GM19025 (cell line): ENCODE measurements around the gene FGFRL1.
"Not testable (repeated sequence)": the region's sequence is repeated elsewhere in the genome, so short reads cannot be mapped to it uniquely, and the experiment has no call there.

Source experiments
- ATAC-seq: cut with Tn5 transposase; IDR thresholded peaks from one replicate; pipeline ENCODE4 v1.9.1; 2021; ENCODE audit warnings: mild to moderate bottlenecking, low read depth, moderate library complexity; ENCODE audit not compliant: unreplicated experiment

FGFRL1 gene

DNA sequence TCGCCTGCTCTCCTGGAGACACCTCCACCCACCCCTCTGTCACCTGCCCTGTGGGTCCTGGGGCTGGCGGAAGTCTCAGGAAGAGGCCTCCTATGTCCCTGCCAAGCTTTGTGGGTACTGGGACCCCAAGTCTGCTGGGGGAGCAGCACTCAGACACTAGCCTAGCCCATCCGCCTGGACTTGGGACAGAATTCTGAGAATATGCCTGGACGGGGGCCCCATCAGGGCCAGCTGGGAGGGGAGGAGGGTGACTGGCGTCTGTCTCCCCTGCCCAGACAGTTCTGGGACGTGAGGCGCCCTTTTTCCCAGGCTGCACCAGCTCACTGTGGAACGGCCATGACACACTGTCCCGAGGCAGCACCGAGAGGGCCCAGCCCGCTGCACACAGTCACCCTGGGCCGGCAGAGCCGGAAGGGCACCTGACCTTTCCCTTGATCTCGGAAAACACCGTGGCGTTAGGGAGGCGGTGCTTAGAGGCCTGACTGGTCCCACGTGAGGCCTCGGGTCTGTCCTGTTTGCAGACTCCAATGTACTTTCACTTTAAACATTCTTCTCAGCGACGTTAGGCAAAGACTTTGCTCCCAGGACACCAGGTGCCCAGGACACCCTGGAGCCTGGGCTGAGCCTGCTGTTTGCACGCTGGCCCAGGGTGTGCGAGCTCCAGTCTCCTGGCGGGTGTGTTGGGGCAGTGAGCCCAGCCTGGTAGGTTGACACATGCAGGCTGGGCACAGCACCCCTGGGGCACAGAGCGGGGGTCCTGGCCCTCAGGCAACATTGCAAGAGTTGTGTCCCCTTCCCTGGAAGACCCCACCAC is 18.9 kb upstream of the FGFRL1 start:
- peak; percentile 63 for ATAC-seq

DNA sequence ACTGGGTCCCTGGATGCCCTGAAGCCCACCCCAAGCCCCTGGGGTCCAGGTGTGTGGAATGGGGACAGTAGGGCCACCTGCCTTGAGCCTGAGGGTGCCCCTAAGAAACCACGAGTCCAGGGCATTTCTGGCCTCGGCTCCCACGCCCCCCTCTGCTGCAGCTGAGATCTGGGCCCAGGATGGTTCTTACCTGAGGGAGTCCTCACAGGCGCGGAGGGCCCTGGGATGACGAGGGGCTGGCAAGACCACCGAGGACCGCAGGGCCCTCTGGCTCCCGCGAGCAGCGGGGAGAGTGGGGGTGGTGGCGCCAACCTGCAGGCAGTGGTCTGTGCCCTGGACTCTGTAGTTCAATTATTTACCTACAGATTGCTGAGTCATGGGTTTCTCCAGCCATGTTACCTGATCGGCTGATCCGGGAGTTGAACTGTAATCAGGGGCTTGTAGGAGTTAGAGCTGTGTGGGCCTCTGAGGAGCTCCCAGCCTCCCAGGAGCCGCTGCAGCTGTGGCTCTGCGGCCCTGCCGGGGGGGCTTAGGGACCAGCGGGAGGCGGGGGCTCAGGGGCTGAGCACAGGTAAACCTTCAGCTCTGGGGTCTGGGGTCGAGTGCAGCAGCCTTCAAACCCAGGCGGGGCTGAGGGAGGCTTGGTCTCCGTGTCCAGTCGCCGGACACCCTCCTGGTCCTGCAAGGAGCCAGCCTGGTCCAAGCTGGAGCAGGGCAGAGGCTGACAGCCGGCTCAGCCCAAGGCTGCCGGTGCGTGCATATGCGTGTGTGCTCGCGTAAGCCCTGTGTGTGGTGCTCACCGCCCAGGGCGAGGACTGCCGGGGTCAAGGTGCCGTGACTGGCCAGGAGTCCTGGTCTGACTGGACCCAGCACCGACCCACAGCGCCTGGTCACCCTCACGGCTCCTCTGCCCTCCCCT is 18.1 kb upstream of the FGFRL1 start, which contains the start of gene SLC26A1:
Gene SLC26A1 (minus strand): TSS at position 294 of the 919 bp plus-strand sequence. CDS start 1,701 bp downstream, outside the sequence.
- no peak for ATAC-seq

DNA sequence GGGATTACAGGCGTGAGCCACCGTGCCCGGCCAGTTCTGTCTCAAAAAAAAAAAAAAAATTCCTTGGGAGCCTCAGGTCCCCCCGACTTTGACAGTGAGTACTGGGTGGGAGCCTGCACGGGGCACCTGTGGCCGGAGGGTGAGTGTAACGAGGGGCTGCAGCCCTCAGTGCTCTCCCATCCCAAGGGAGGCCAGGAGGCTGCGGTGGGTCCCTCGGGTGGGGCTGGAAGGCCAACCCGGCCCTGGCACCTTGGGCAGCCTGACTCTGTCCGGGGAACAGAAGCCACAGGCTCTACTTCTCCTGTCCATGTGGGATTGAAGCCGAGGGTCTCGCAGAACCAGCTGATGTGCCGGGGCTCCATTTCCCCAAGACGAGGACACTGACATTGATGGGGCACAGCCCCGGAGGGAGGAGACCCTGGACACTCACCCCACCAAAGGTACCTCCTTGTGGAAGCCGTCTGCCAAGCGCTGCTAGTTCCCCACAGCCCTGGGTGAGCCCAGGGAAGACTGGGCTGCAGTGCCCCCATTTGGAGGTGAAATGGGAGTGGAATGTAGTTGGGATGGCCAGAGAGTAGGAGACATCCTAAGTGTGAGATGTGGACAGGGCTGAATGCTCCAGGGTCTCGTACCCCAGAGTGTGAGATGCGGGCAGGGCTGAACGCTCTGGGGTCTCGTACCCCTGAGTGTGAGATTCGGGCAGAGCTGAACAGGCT is 16.0 kb upstream of the FGFRL1 start:
- ATAC-seq = no peak

DNA sequence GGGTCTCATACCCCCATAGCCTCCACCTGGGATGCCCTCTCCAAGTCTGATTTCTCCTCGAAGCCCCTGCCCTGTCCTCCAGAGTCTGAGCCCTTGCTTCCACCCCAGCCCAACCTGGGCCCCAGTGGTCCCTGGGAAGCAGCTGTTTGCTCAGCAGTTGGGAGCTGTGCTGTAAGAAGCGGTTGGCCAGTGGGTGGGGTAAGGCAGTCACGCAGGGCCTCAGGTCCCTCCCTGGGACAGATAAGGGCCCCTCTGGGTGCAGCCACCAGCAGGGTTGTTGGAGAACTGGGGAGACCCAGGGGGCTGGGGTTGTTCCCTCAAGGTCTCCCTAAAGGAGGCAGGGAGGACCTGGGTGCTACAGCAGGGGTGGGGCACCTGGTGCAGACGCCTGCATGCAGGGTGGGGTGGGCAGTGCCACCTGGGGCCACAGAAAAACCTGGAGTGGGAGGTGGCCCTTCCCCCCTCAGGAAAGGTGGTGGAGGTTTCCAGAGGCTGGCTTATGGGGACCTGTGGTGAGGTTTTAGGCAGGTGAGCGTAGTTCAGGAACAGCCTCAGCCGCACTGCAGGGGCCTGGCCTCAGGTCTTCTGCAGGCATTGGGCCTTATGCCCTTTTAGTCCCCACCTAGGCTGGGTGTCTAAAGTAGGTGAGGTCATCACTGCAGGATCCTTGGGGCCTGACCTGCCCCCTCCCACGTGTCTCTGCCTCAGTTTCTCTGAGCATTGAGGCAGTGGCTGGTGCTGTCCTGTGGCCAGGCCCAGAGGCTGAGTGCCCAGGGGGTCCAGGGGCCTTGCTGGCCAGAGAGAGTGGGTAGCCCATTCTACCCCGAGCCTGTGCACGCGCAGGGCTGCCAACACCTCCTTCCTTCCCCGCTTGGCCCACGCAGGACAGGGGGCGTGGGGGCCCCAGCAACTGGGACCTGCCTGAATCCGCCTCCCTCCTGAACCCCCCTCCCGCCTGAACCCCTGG is 15.1 kb upstream of the FGFRL1 start:
- ATAC-seq = no peak

DNA sequence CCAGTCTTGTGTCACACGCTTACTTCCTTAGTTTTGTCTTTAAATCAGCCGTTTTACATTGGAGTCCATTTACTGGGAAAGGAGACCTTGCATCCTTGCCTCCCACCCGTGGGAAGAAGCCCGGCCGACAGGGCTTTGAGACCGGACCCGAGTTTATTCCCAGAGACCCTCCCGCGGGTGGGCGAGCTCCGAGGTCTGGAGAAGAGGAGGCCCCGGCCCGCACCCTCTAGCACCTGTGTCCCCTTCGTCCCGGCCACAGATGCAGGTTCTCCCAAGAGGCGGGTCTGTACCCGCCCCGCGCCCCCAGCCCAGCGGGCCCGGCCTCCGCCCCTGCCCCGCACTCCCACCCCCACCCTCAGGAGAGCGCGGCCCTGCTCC is 14.4 kb upstream of the FGFRL1 start:
- ATAC-seq = no peak

DNA sequence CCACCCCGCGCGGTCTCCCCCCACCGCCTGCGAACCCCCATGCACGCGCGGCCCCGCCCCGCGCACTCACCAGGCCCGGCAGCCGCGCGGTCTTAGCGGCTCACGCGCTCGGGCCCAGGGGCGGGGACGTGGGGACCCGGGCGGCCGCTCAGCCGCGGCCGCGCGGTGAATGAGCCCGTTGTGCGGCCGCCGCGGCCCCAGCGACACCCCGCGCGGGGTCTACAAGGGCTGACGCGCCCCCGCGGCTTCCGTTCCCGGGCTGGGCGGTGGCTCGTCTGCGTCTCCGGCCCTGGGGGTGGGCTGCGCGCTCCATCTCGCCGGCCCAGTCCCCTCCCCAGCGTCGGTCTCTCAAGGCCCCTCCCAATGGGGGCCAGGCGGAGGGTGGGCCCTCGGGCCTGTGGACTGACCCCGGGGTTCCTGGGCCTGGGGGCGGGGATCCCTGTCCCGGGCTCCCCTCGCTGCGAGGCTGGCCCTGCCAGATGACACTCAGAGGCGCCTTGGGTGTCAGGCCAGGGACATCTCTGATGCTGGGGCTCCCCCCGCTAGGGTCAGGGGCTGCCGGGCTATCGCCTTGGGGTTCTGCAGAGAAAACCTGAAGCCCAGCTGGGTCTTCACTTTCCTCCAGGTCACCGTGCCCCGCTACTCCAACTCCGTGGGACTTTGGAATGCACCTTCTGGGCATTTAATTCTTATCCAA is 13.9 kb upstream of the FGFRL1 start:
- no peak for ATAC-seq

DNA sequence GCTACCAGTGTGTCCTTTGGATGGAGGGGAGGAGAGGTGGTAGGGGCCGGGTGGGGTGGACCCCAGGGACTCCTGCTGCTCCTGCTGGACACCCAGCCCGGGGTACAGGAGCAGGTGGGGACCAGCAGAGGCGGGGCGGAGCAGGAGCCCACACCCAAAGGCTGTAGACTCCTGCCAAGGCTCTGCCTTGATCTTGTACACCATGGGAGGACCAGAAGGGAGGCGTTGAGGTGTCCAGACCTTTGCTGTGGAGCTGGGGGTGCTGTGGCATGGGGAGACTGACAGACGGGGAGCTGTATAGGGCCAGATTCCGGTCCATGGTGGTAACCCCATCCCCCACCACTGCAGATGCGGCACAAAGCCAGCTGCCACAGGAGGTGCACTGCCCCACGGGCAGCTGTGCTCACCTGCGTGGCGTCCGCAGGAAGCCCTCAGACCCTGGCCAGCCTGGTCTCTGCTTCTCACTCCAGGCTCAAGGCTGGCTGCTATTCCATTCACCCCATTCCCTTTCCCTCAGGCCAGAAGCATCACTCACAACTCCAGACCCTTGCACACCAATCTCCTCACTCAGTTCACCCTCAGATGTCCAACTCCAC is 13.2 kb upstream of the FGFRL1 start:
- no peak for ATAC-seq

DNA sequence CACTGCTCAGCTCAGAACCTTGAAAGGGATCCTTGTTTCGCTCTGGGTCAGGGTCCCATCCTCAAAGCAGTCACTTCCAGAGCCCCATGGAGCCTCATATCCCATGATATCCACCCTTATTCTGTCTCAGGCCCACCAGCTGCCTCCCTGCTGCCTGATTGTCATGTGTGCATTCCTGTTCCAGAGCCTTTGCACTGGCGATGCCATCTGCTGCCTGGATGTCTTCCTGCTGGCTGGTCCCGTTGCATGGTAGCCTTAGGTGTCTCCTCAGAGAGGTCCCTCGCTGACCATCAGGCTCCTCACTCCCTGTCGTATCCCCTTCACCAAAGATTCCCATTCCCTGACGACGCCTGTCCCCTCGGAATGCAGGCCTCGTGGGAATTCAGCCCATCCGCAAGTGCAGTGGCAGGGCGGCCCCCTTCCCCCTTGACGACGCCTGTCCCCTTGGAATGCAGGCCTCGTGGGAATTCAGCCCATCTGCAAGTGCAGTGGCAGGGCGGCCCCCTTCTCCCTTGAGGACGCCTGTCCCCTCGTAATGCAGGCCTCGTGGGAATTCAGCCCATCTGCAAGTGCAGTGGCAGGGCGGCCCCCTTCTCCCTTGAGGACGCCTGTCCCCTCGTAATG is 12.1 kb upstream of the FGFRL1 start:
- ATAC-seq = not testable (repeated sequence)

DNA sequence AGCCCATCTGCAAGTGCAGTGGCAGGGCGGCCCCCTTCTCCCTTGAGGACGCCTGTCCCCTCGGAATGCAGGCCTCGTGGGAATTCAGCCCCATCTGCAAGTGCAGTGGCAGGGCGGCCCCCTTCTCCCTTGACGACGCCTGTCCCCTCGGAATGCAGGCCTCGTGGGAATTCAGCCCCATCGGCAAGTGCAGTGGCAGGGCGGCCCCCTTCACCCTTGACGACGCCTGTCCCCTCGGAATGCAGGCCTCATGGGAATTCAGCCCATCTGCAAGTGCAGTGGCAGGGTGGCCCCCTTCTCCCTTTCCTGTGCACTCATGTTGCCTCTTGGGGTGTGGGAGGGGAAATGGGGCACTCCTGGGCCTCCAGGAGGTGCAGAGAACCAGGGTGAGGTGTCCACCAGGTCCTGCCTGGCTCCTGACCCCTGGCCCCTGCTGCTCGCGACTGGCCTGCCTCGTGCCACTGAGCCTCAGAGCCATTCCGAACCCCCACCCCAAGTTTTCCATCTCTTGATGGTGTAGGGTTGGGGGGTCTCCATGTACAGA is 11.5 kb upstream of the FGFRL1 start:
- no peak for ATAC-seq

DNA sequence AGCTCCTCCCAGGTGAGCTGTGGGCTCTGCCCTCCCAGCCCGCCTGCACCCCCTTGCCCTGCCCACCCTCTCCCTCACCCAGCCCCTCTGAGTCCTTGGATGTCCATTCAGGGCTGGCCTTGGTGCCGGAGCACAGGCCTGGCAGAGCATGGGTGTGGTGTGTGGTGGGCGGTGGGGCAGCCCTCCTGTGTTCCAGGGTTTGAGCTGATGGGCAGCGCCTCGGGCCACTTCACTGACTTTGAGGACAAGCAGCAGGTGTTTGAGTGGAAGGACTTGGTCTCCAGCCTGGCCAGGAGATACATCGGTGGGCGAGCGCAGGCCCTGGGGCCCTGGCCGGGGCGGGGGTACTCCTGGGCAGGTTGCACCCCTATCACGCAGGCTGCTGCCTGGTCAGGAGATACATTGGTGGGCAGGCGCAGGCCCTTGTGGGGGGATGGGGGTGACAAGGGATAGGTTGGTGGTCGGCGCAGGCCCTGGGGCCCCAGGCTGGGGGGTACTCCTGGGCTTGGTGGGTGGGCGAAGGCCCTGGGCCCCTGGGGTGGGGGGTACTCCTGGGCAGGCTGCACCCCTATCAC is 10.7 kb upstream of the FGFRL1 start:
- no peak for ATAC-seq

DNA sequence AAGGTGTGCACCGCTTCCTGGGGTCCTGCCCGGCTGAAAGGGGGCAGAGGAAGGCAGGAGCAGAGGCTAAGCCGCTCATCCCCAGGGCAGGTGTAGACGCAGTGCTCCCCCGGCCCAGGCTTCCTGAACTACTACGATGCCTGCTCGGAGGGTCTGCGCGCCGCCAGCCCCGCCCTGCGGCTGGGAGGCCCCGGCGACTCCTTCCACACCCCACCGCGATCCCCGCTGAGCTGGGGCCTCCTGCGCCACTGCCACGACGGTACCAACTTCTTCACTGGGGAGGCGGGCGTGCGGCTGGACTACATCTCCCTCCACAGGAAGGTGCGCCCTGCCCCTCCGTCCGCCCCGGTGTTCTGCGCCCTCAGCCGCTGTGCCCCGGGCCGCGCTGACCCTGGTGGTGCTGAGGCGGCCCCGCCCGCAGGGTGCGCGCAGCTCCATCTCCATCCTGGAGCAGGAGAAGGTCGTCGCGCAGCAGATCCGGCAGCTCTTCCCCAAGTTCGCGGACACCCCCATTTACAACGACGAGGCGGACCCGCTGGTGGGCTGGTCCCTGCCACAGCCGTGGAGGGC is 9.8 kb upstream of the FGFRL1 start:
- ATAC-seq = no peak

DNA sequence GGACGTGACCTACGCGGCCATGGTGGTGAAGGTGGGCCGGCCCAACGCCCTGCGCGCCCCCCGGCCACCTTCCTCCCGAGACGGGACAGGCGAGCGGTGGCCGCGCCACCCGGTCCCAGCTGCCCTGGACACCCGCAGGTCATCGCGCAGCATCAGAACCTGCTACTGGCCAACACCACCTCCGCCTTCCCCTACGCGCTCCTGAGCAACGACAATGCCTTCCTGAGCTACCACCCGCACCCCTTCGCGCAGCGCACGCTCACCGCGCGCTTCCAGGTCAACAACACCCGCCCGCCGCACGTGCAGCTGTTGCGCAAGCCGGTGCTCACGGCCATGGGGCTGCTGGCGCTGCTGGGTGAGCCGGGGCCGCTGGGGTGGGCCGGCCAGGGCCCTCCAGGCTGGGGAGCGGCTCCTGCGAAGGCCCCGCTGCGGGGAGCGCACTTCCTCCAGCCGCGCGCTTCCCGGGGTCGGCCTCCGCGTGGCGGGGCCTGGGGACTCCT is 9.2 kb upstream of the FGFRL1 start:
- ATAC-seq = no peak

DNA sequence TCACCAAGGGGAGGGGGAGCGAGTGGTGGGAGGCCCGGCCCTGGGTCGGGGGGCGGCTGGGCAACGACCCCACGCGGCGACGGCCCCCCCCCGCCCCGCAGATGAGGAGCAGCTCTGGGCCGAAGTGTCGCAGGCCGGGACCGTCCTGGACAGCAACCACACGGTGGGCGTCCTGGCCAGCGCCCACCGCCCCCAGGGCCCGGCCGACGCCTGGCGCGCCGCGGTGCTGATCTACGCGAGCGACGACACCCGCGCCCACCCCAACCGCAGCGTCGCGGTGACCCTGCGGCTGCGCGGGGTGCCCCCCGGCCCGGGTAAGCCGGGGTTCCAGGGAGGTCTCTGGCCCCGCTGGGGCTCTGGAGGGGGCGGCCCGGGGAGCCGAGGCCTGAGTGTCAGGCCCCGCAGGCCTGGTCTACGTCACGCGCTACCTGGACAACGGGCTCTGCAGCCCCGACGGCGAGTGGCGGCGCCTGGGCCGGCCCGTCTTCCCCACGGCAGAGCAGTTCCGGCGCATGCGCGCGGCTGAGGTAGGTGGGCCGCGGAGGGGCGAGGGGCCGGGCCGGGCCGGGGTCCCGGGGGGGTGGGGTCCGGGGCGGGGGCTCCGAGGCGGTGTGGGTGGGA is 8.7 kb upstream of the FGFRL1 start:
- no peak for ATAC-seq

DNA sequence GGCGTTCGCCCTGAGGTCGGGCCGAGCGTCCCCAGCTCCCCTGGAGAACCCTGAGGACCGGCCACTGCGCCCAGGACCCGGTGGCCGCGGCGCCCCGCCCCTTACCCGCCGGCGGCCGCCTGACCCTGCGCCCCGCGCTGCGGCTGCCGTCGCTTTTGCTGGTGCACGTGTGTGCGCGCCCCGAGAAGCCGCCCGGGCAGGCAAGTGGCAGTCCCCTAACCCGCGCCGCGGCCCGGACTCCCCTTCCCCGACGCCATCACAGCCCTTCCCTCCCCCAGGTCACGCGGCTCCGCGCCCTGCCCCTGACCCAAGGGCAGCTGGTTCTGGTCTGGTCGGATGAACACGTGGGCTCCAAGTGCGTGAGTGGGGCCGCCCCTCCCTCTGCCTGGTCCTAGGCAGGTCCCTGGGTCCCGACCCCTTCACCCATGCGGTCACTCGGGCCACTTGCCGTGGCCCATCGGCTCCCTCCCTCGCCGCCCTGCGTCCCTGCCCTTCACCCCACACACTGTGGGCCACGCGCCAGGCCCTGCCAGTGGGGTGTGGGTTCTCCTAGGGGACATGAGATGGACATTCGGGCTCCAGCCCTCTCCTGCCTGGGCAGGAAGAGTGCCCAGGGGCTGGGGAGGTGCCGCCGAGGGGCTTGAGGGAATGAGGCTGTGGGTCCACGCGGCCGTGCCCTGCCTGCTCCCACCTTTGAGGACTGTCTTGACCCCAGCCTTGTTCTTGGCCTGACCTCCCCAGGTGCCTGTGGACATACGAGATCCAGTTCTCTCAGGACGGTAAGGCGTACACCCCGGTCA is 8.0 kb upstream of the FGFRL1 start:
- ATAC-seq = no peak

DNA sequence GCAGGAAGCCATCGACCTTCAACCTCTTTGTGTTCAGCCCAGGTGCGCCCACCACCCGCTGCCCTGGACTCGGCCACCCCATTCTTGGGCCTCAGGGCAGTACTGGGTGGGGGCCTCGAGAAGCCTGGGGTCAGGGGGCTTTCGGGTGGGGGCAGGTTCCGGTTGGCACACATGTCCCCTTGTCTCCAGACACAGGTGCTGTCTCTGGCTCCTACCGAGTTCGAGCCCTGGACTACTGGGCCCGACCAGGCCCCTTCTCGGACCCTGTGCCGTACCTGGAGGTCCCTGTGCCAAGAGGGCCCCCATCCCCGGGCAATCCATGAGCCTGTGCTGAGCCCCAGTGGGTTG is 7.4 kb upstream of the FGFRL1 start:
- no peak for ATAC-seq
